ENCODE results near the gene HERPUD2.
"Not testable (repeated sequence)": the region's sequence is repeated elsewhere in the genome, so short reads cannot be mapped to it uniquely, and the experiment has no call there.

HERPUD2 gene

DNA sequence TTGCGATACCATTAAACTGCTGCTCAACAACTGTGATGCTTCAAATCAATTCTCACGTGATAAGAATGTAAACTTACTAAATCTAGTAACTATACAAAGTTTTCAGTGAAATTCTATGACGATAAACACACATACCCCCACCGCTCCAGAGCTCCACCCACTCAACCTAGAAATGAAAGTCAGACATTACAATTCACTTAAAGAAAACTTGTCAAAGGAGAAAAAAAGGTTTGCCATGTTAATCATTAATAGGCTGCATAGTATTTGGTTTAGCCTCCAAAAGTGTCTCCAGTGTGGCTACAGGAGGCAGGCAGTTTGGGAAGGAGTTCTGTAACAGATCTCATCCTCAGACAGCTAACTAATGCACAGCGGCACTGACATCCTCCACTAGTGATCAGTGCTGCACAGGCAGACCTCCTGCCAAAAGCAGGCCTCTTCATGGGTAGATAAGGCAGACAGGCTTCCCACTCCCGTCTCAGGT, 3.1 kb downstream of the HERPUD2 start:
- peaks cover 9% of the 10 kb centered on the region for H3K4me1 ChIP-seq
- no peaks in the 10 kb centered on the region for H3K9me3 ChIP-seq (ENCODE audit: control insufficient read depth, low read length)
- TF ChIP-seq, protein P1, sequence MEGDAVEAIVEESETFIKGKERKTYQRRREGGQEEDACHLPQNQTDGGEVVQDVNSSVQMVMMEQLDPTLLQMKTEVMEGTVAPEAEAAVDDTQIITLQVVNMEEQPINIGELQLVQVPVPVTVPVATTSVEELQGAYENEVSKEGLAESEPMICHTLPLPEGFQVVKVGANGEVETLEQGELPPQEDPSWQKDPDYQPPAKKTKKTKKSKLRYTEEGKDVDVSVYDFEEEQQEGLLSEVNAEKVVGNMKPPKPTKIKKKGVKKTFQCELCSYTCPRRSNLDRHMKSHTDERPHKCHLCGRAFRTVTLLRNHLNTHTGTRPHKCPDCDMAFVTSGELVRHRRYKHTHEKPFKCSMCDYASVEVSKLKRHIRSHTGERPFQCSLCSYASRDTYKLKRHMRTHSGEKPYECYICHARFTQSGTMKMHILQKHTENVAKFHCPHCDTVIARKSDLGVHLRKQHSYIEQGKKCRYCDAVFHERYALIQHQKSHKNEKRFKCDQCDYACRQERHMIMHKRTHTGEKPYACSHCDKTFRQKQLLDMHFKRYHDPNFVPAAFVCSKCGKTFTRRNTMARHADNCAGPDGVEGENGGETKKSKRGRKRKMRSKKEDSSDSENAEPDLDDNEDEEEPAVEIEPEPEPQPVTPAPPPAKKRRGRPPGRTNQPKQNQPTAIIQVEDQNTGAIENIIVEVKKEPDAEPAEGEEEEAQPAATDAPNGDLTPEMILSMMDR (IDR thresholded peaks at IDR 0.05): no peak
- H2AFZ ChIP-seq: no peak overlapping the region
- no peak overlapping the region for H3K27ac ChIP-seq
- H3K36me3 ChIP-seq (ENCODE audit: control insufficient read depth, insufficient read depth, low read length): no peaks in the 10 kb centered on the region
- peak overlapping the region; percentile 12 for H3K4me3 ChIP-seq (ENCODE audit: low read depth, low read length)
- no peak overlapping the region for H3K9ac ChIP-seq
- peak overlapping the region; percentile 5 for H3K4me2 ChIP-seq (ENCODE audit: low read length)
- peaks cover 42% of the 10 kb centered on the region for H3K79me2 ChIP-seq
- H3K27me3 ChIP-seq (ENCODE audit: control insufficient read depth, insufficient read depth, low read length): no peaks in the 10 kb centered on the region

DNA sequence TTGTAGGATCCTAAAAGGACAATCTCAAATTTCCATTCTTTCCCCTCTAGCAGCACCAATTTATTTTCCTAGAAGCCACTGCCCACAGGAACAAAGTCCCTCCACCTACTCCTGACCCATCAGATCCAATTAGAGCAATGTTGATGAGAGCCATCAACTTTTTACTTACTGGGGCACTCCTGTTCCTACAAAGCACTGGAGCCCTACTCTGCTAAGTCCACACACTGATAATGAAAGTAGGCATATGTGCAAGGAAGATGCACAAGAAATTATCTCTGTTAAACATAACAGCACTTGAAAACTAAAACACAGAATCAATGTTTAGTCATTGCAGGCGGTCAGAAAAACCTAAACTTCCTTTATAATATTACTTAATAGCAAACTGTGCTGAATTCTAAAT, 3.6 kb downstream of the HERPUD2 start:
- H2AFZ ChIP-seq: no peak overlapping the region
- no peak overlapping the region for H3K4me2 ChIP-seq (ENCODE audit: low read length)
- no peak overlapping the region for H3K4me3 ChIP-seq (ENCODE audit: low read depth, low read length)
- TF ChIP-seq, protein P1 (IDR thresholded peaks at IDR 0.05): no peak
- no peak overlapping the region for H3K27ac ChIP-seq
- no peaks in the 10 kb centered on the region for H3K27me3 ChIP-seq (ENCODE audit: control insufficient read depth, insufficient read depth, low read length)
- H3K9me3 ChIP-seq (ENCODE audit: control insufficient read depth, low read length): no peaks in the 10 kb centered on the region
- no peaks in the 10 kb centered on the region for H3K36me3 ChIP-seq (ENCODE audit: control insufficient read depth, insufficient read depth, low read length)
- H3K9ac ChIP-seq: no peak overlapping the region
- peaks cover 42% of the 10 kb centered on the region for H3K79me2 ChIP-seq
- peaks cover 9% of the 10 kb centered on the region for H3K4me1 ChIP-seq

DNA sequence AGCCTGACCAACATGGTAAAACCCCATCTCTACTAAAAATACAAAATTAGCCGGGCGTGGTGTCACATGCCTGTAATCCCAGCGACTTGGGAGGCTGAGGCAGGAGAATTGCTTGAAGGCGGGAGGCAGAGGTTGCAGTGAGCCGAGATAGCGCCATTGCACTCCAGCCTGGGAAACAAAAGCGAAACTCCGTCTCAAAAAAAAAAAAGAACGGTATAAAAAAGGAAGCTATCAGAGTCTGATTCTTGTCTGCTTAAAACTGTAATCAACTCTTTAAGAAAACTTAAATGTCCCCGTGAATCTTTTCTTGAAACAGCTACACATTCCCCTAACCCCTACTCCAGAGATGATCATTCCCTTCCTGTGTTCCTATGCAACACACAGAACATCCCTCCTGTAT, 4.3 kb downstream of the HERPUD2 start:
- H3K9ac ChIP-seq: not testable (repeated sequence)

DNA sequence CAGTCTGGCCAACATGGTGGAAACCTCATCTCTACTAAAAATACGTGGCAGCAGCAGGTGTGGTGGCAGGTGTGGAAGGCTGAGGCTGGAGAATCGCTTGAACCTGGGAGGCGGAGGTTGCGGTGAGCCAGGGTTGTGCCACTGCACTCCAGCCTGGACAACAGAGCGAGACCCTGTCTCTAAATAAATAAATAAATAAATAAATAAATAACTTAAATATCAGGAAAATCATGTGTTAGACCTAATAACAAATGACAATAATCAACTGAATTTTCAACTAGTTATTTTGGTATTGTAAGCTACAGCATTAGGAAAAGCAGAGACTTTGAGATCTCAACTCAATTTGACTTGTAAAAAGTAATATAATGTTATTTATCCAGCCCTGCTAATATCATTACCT, 9.2 kb downstream of the HERPUD2 start:
- Histone ChIP-seq H3K9me3 (ENCODE audit: control insufficient read depth, low read length) (no peaks in the 10 kb centered on the region), H3K79me2 (peaks cover 48% of the 10 kb centered on the region), H3K4me1 (peaks cover 3% of the 10 kb centered on the region), H3K36me3 (ENCODE audit: control insufficient read depth, insufficient read depth, low read length) (no peaks in the 10 kb centered on the region), H3K9ac (no peak overlapping the region), H2AFZ (no peak overlapping the region), H3K4me2 (ENCODE audit: low read length) (no peak overlapping the region), H3K4me3 (ENCODE audit: low read depth, low read length) (no peak overlapping the region), H3K27ac (no peak overlapping the region), H3K27me3 (ENCODE audit: control insufficient read depth, insufficient read depth, low read length) (no peaks in the 10 kb centered on the region)
- TF ChIP-seq, protein P1 (IDR thresholded peaks at IDR 0.05): no peak

More for the DNA sequence above, 4.3 kb downstream of the HERPUD2 start:
- H3K4me3 ChIP-seq (ENCODE audit: low read depth, low read length); H3K36me3 ChIP-seq (ENCODE audit: control insufficient read depth, insufficient read depth, low read length); H3K4me2 ChIP-seq (ENCODE audit: low read length); H3K4me1 ChIP-seq; H3K27me3 ChIP-seq (ENCODE audit: control insufficient read depth, insufficient read depth, low read length); H2AFZ ChIP-seq; H3K27ac ChIP-seq; H3K9me3 ChIP-seq (ENCODE audit: control insufficient read depth, low read length): not testable (repeated sequence)
- H3K79me2 ChIP-seq: peaks cover 43% of the 10 kb centered on the region

DNA sequence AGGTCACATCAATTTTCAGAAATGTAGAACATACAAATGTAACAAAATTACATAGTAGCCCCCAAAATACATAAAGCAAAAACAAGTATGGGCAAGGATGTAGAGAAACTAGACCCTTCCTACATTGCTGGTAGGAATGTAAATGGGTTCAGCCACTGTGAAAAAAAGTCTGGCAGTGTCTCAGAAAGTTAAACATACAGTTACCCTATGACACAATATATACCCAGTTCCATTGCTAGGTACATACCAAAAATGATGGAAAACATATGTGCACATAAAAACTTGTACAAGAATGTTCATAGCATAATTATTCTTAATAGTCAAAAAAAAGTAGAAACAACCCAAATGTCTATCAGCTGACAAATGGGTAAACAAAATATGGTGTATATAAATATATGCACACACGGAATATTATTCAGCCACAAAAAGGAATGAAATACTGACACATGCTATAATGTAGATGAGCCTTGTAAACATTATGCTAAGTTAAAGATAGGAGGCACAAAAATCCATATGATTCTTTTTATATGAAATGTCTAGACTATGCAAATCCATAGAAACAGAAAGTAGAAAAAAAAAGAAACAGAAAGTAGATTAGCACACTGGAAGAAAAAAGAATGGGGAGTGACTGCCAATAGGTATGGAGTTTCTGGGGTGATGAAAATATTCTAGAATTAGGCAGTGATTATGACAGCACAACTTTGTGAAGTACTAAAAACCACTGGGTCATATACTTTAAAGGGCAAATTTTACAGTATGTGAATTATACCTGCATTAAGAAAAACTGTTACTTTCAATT, 13.5 kb downstream of the HERPUD2 start:
- Histone ChIP-seq H3K27ac (no peak overlapping the region), H3K79me2 (peaks cover 51% of the 10 kb centered on the region), H3K36me3 (ENCODE audit: control insufficient read depth, insufficient read depth, low read length) (no peaks in the 10 kb centered on the region), H3K27me3 (ENCODE audit: control insufficient read depth, insufficient read depth, low read length) (no peaks in the 10 kb centered on the region), H3K9me3 (ENCODE audit: control insufficient read depth, low read length) (no peaks in the 10 kb centered on the region), H3K4me3 (ENCODE audit: low read depth, low read length) (no peak overlapping the region), H2AFZ (no peak overlapping the region), H3K4me2 (ENCODE audit: low read length) (no peak overlapping the region), H3K9ac (no peak overlapping the region), H3K4me1 (no peaks in the 10 kb centered on the region)
- TF ChIP-seq, protein P1 (IDR thresholded peaks at IDR 0.05): no peak
